K562 (cell line): Measurements from ENCODE around the gene ZKSCAN8. TPM values are rescaled to one million over a fixed set of nuclear protein-coding genes. Genes with fewer than 3 reads are reported as not detected.

Experiments used
- CBX1 ChIP-seq: sonication (generic); IDR thresholded peaks from 2 replicates; pipeline ENCODE4 v1.6.1; 2016; ENCODE audit warnings: antibody characterized with exemption, low read depth, mild to moderate bottlenecking
- CC2D1A ChIP-seq: fragments of 450-650 bp; IDR thresholded peaks from 2 replicates; pipeline ENCODE4 v1.6.1; 2017; ENCODE audit warnings: mild to moderate bottlenecking
- DPF2 ChIP-seq: fragments of 450-650 bp; IDR thresholded peaks from 2 replicates; pipeline ENCODE4 v1.6.1; 2016
- HDAC8 ChIP-seq: fragments of 450-650 bp; IDR thresholded peaks from 2 replicates; pipeline ENCODE4 v1.6.1; 2016; ENCODE audit warnings: mild to moderate bottlenecking, missing genetic modification characterization, moderate library complexity, missing compliant biosample characterization
- HMGN3 ChIP-seq: IDR thresholded peaks from 2 replicates; pipeline ENCODE4 v1.6.1; 2011; ENCODE audit warnings: borderline replicate concordance, low read depth, mild to moderate bottlenecking, mixed read lengths, low read length; ENCODE audit not compliant: insufficient read length; ENCODE audit errors: extremely low read depth
- KLF6 ChIP-seq: fragments of 250-450 bp; sonication (Bioruptor Pico); IDR thresholded peaks from 2 replicates; pipeline ENCODE4 v1.4.0; 2020; ENCODE audit warnings: mild to moderate bottlenecking, moderate library complexity, borderline replicate concordance
- LARP7 ChIP-seq: fragments of 450-650 bp; IDR thresholded peaks from 2 replicates; pipeline ENCODE4 v1.6.1; 2016
- NCOA1 ChIP-seq: fragments of 450-650 bp; IDR thresholded peaks from 2 replicates; pipeline ENCODE4 v1.6.1; 2016; ENCODE audit warnings: low read depth
- NR2F6 ChIP-seq: fragments of 450-650 bp; formaldehyde crosslinking; IDR thresholded peaks from 2 replicates; pipeline ENCODE4 v1.4.0; 2020; ENCODE audit warnings: mild to moderate bottlenecking
- PHB ChIP-seq: fragments of 250-450 bp; sonication (Bioruptor Pico); IDR thresholded peaks from 2 replicates; pipeline ENCODE4 v1.5.0; 2021
- SRF ChIP-seq, 2 experiments: fragments of 250-450, 450-650 bp in 1 of 2; sonication (Bioruptor Pico) in 1 of 2; sonication (generic) in 1 of 2; formaldehyde crosslinking; IDR thresholded peaks; 2 replicates each; pipeline versions ENCODE4 v1.5.0 to v1.5.1; 2020 to 2022; ENCODE audit warnings: mild to moderate bottlenecking in 1 of 2, missing genetic modification reagents in 1 of 2
- TAF9B ChIP-seq: fragments of 450-650 bp; IDR thresholded peaks from 2 replicates; pipeline ENCODE4 v1.6.1; 2018; ENCODE audit warnings: mild to moderate bottlenecking; ENCODE audit not compliant: partially characterized antibody
- ZBTB1 ChIP-seq: sonication (generic); formaldehyde crosslinking; IDR thresholded peaks from 2 replicates; pipeline ENCODE4 v1.8.1; 2023; ENCODE audit warnings: missing genetic modification reagents, low read depth, mild to moderate bottlenecking, borderline replicate concordance
- ZKSCAN1 ChIP-seq: fragments of 150-350 bp; IDR thresholded peaks from 2 replicates; pipeline ENCODE4 v1.6.1; 2016; ENCODE audit warnings: low read depth, low read length
- ZNF224 ChIP-seq: sonication (generic); formaldehyde crosslinking; IDR thresholded peaks from 2 replicates; pipeline ENCODE4 v1.8.0; 2022; ENCODE audit warnings: mild to moderate bottlenecking, missing genetic modification reagents
- polyA plus RNA-seq, 8 experiments: library from polyadenylated mRNA; depleted of rRNA in 4 of 8; stranded (reverse) in 5 of 8; unstranded in 3 of 8; fragments of >200 nt; fragmentation: Nextera tagmentation in 2 of 8; fragmentation: Illumina TruSeq in 1 of 8; extraction: Ambion mirVana in 2 of 8; extraction: Trizol in 1 of 8; gene quantifications; 2 replicates each; pipeline versions ENCODE4 v1.2.1 to v1.2.3, GENCODE V29; 2011 to 2014; ENCODE audit warnings: inconsistent platforms in 1 of 8, missing spikeins in 1 of 8
- total RNA-seq, 7 experiments: library from RNA; depleted of rRNA in 6 of 7; stranded (reverse); fragments of >200 nt in 6 of 7; fragmentation: Illumina TruSeq in 2 of 7; extraction: Trizol in 2 of 7; gene quantifications; 2 replicates each; pipeline versions ENCODE4 v1.2.1 to v1.2.3, GENCODE V29; 2011 to 2021; ENCODE audit warnings: low replicate concordance in 1 of 7
- TF ChIP-seq, protein P1 (sequence below): fragments of 450-650 bp; formaldehyde crosslinking; conservative IDR thresholded peaks from 2 replicates; pipeline ENCODE4 v1.4.0; 2022; ENCODE audit warnings: mild to moderate bottlenecking, missing genetic modification characterization
- TF ChIP-seq, protein P2 (sequence below): fragments of 450-650 bp; formaldehyde crosslinking; IDR thresholded peaks from 2 replicates; pipeline ENCODE4 v1.4.0; 2020; ENCODE audit warnings: mild to moderate bottlenecking, moderate library complexity
- TF ChIP-seq, protein P3 (sequence below): IDR thresholded peaks from 2 replicates; pipeline ENCODE4 v1.6.1; 2011; ENCODE audit warnings: borderline replicate concordance, low read depth, mild to moderate bottlenecking, moderate library complexity, low read length; ENCODE audit not compliant: insufficient read depth, poor library complexity, severe bottlenecking
- TF ChIP-seq, protein P4 (sequence below), 2 experiments: fragments of 450-650 bp in 1 of 2; sonication (generic) in 1 of 2; formaldehyde crosslinking in 1 of 2; IDR thresholded peaks in 1 of 2; conservative IDR thresholded peaks in 1 of 2; 2 replicates each; pipeline versions ENCODE4 v1.6.1 to v1.8.1; 2016 to 2023; ENCODE audit warnings: mild to moderate bottlenecking in 2 of 2, moderate library complexity in 2 of 2, inconsistent platforms in 1 of 2, missing genetic modification reagents in 1 of 2

Gene ZKSCAN8
- total and polyA plus RNA-seq, 9 of the 15 experiments (the other 6 are each of a cell fraction or from before 2014, with no cell fraction given): 3.3 to 37.7 (median 21.7) TPM

DNA sequence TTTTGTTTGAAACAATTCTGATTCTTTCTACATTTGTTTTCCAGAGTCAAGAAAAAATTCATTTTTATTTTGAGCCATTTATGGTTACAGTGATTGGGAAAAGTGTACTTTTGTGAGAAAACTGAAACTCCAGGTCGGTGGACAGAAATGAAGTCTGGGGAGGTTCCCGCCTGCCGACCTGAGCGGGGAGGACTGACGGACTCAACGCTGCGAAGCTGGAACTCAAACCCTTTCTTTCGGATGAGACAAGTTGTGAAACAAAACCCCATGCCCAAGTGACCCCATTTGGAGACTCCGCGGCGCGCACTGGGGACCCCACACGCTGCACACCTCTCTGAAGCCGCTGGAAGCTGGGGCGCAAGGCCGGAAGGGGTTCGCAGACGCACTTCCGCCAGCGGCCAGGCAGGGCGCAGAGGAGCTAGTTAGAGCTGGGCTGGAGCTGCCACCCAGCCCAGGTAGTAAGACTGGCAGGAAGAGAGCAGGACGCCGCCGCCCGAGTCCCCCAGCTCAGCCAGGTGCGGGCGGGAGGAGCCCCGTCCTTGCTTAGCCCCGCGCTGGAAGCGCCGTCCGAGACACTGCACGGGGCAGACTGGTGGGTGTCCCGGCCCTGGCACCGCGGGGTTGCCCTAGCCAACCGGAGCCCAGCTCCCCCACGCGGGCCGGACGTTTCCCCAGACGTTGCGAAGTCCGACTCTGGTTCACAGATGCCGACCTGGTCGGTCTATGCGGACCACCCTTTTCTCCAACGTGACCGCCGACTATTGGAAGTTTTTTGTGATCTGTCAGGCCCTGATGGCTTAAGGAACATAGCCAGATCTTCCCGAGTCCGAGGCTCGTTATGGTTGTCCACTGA lies 37.1 kb upstream of the ZKSCAN8 start (continued):
- no peak for TF ChIP-seq ZNF224
- TF ChIP-seq, protein P1, sequence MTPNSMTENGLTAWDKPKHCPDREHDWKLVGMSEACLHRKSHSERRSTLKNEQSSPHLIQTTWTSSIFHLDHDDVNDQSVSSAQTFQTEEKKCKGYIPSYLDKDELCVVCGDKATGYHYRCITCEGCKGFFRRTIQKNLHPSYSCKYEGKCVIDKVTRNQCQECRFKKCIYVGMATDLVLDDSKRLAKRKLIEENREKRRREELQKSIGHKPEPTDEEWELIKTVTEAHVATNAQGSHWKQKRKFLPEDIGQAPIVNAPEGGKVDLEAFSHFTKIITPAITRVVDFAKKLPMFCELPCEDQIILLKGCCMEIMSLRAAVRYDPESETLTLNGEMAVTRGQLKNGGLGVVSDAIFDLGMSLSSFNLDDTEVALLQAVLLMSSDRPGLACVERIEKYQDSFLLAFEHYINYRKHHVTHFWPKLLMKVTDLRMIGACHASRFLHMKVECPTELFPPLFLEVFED (CRISPR knock-in tag): peak; percentile 82; the same call in 1 of the 2 replicates
- TF ChIP-seq NCOA1: peak; percentile 83
- peak; percentile 91 for TF ChIP-seq TAF9B
- peak; percentile 62; the same call in 1 of the 2 replicates for TF ChIP-seq KLF6 (CRISPR knock-in tag)
- TF ChIP-seq SRF (CRISPR knock-in tag; IDR thresholded peaks at IDR 0.05): peak in 1 of 2 experiments; percentile 75; a peak in 2 of 4 replicates
- TF ChIP-seq, protein P2, sequence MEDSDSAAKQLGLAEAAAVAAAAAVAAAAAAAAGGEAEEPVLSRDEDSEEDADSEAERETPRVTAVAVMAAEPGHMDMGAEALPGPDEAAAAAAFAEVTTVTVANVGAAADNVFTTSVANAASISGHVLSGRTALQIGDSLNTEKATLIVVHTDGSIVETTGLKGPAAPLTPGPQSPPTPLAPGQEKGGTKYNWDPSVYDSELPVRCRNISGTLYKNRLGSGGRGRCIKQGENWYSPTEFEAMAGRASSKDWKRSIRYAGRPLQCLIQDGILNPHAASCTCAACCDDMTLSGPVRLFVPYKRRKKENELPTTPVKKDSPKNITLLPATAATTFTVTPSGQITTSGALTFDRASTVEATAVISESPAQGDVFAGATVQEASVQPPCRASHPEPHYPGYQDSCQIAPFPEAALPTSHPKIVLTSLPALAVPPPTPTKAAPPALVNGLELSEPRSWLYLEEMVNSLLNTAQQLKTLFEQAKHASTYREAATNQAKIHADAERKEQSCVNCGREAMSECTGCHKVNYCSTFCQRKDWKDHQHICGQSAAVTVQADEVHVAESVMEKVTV (CRISPR knock-in tag): 0 out of 2 replicates have a peak, but pooled peaks have one; percentile 5
- TF ChIP-seq CC2D1A: peak; percentile 48; the same call in 1 of the 2 replicates
- peak; percentile 29; the same call in 1 of the 2 replicates for TF ChIP-seq ZKSCAN1
- TF ChIP-seq, protein P3, sequence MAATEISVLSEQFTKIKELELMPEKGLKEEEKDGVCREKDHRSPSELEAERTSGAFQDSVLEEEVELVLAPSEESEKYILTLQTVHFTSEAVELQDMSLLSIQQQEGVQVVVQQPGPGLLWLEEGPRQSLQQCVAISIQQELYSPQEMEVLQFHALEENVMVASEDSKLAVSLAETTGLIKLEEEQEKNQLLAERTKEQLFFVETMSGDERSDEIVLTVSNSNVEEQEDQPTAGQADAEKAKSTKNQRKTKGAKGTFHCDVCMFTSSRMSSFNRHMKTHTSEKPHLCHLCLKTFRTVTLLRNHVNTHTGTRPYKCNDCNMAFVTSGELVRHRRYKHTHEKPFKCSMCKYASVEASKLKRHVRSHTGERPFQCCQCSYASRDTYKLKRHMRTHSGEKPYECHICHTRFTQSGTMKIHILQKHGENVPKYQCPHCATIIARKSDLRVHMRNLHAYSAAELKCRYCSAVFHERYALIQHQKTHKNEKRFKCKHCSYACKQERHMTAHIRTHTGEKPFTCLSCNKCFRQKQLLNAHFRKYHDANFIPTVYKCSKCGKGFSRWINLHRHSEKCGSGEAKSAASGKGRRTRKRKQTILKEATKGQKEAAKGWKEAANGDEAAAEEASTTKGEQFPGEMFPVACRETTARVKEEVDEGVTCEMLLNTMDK: peak; percentile 76
- peak; percentile 70 for TF ChIP-seq HMGN3
- peak; percentile 53; the same call in 1 of the 2 replicates for TF ChIP-seq ZBTB1 (CRISPR knock-in tag)
- peak; percentile 47 for TF ChIP-seq DPF2
- peak; percentile 88 for TF ChIP-seq CBX1
- no peak; the same call in 1 of the 2 replicates for TF ChIP-seq HDAC8
- peak; percentile 21; the same call in 1 of the 2 replicates for TF ChIP-seq LARP7
- TF ChIP-seq NR2F6 (CRISPR knock-in tag): no peak
- TF ChIP-seq PHB (CRISPR knock-in tag): peak; percentile 92; the same call in 1 of the 2 replicates
- TF ChIP-seq, protein P4, sequence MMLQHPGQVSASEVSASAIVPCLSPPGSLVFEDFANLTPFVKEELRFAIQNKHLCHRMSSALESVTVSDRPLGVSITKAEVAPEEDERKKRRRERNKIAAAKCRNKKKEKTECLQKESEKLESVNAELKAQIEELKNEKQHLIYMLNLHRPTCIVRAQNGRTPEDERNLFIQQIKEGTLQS (IDR thresholded peaks at IDR 0.05): no peak
- TF ChIP-seq, protein P4 (CRISPR knock-in tag; conservative IDR thresholded peaks at IDR 0.05): 0 out of 2 replicates have a peak, but pooled peaks have one; percentile 7
